ENCODE results near the gene SWT1. TPM values are rescaled to one million over a fixed set of nuclear protein-coding genes. Genes with fewer than 3 reads are reported as not detected.

Gene SWT1
- total and polyA plus RNA-seq, 4 donors: 1.1 to 19.4 (median 3.3) TPM

DNA sequence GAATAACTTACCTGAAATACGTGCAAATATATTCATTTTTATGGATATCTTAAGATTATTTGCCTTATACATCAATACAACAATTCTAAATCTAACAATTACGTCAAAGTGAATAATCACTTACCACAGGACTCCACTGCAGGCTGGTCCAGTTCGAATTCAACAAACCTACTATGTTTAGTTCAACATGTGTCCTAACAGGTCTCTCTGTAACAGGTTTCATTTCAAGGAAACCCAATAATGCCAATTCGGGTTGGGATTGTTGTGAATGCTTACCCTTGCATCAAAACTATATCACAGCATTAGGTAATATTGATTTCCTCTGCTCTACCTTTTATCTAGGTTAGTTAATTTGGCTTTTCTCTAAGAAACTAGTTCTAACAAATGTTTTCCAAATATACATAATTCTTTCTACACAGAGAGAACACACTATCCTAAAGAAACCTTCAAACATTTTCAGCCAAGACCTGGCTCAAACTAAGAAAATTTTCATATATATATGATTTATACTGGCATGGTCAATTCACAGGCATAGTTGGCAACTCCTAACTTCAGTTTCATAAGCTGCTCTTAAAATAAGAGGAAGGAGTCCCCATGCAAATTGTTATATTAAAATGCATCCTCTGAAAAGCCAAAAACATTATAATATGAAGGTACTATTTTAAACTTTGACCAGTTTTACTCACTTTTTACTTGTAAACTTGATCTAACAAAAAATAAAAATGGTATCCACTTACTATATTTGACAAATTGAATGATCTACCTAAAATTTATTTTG is 155.6 kb downstream of the SWT1 start:
- Histone ChIP-seq H3K36me3 (ENCODE audit: control insufficient read depth in 4 of 4, insufficient read depth in 4 of 4, low read length in 4 of 4) (peaks cover 2 to 18% (median 10%) of the 10 kb centered on the region in 4 donors), H3K9me3 (ENCODE audit: control insufficient read depth in 4 of 4, insufficient read depth in 3 of 4, low read length in 3 of 4) (no peaks in the 10 kb centered on the region), H3K27me3 (ENCODE audit: control insufficient read depth in 3 of 3, insufficient read depth in 3 of 3, low read length in 2 of 3) (no peaks in the 10 kb centered on the region), H3K27ac (ENCODE audit: low read depth in 1 of 2, low read length in 1 of 2) (no peak overlapping the region), H3K4me3 (no peak overlapping the region), H3K9ac (ENCODE audit: insufficient read depth in 1 of 2, low read length in 2 of 2) (no peak overlapping the region), H3K4me1 (ENCODE audit: control insufficient read depth in 5 of 5, insufficient read depth in 5 of 5, low read length in 5 of 5) (peaks cover 0 to 29% (median 11%) of the 10 kb centered on the region in 5 donors)
- TF ChIP-seq CTCF (IDR thresholded peaks at IDR 0.05; ENCODE audit: control extremely low read depth, extremely low read depth): no peak
- 80 to 83% methylated on average over 4 of the region's 4 CpGs for WGBS, 2 donors
- DNase-seq (no peak), ATAC-seq (ENCODE audit: insufficient read depth, low FRiP score) (no peak)

DNA sequence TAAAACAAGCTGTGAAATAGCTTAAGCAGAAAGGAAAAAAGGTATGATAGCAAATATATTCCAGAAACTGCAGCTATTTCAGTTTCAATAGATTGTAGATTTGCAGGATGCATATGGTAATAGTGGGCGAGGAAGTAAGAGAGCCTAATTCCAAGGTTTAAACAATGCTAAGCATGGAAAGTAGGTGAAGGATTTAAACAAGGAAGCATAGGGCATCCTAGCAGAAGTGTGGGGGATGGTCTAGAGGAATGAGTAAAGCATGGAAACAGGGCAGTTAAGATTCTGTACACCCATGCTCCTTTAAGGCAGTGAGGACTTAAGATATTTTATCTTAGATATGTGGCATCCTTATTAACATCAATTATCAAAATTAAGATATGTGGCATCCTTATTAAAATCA is 157.4 kb downstream of the SWT1 start:
- H3K27ac ChIP-seq (ENCODE audit: low read depth in 1 of 2, low read length in 1 of 2): no peak overlapping the region
- ATAC-seq (ENCODE audit: insufficient read depth, low FRiP score): no peak
- no peaks in the 10 kb centered on the region for H3K27me3 ChIP-seq (ENCODE audit: control insufficient read depth in 3 of 3, insufficient read depth in 3 of 3, low read length in 2 of 3)
- no peak overlapping the region for H3K9ac ChIP-seq (ENCODE audit: insufficient read depth in 1 of 2, low read length in 2 of 2)
- no peak for DNase-seq
- H3K4me3 ChIP-seq: no peak overlapping the region
- H3K36me3 ChIP-seq (ENCODE audit: control insufficient read depth in 4 of 4, insufficient read depth in 4 of 4, low read length in 4 of 4): peaks cover 0 to 7% (median 4%) of the 10 kb centered on the region in 4 donors
- TF ChIP-seq CTCF (IDR thresholded peaks at IDR 0.05; ENCODE audit: control extremely low read depth, extremely low read depth): no peak
- no peaks in the 10 kb centered on the region for H3K9me3 ChIP-seq (ENCODE audit: control insufficient read depth in 4 of 4, insufficient read depth in 3 of 4, low read length in 3 of 4)
- H3K4me1 ChIP-seq (ENCODE audit: control insufficient read depth in 5 of 5, insufficient read depth in 5 of 5, low read length in 5 of 5): peaks cover 0 to 42% (median 13%) of the 10 kb centered on the region in 5 donors
- WGBS, 2 donors: 33 to 54% methylated on average over 1 of the region's 1 CpG

- Histone ChIP-seq H3K4me3 (peak overlapping the region; percentile 96), H3K9ac (ENCODE audit: insufficient read depth in 1 of 2, low read length in 2 of 2) (peak overlapping the region; percentile 91 to 96), H3K27me3 (ENCODE audit: control insufficient read depth in 3 of 3, insufficient read depth in 3 of 3, low read length in 2 of 3) (no peaks in the 10 kb centered on the region), H3K27ac (ENCODE audit: low read depth in 1 of 2, low read length in 1 of 2) (peak overlapping the region; percentile 96 to 97), H3K9me3 (ENCODE audit: control insufficient read depth in 4 of 4, insufficient read depth in 3 of 4, low read length in 3 of 4) (no peaks in the 10 kb centered on the region), H3K36me3 (ENCODE audit: control insufficient read depth in 4 of 4, insufficient read depth in 4 of 4, low read length in 4 of 4) (peaks cover 0 to 7% (median 3%) of the 10 kb centered on the region in 4 donors), H3K4me1 (ENCODE audit: control insufficient read depth in 5 of 5, insufficient read depth in 5 of 5, low read length in 5 of 5) (peaks cover 0 to 42% (median 13%) of the 10 kb centered on the region in 5 donors)
- no peak for DNase-seq
- TF ChIP-seq CTCF (IDR thresholded peaks at IDR 0.05; ENCODE audit: control extremely low read depth, extremely low read depth): no peak
- 18 to 26% methylated on average over 8 of the region's 8 CpGs for WGBS, 2 donors
- no peak for ATAC-seq (ENCODE audit: insufficient read depth, low FRiP score)
Measured at GRCh38 chr1:185315445-185316071, 158.6 kb downstream of the SWT1 start.
